A204.1 (cell line): ENCODE measurements around the gene GRIP1.

Experiments used
- FAIRE-seq: peaks from 2 replicates; lab custom pipeline; 2012; peaks lifted over from hg19 to GRCh38; lab: Jason Lieb, UNC

Gene GRIP1

GRCh38 chr12:66678338-66679275, at the start of gene GRIP1:
TSS of gene GRIP1 (minus strand) at chr12:66679076. CDS start at chr12:66678904, 172 bp downstream.
- FAIRE-seq = no peak

GRCh38 chr12:66726556-66726955, 47.7 kb upstream of the GRIP1 start:
- no peak for FAIRE-seq

GRCh38 chr12:66725031-66725430, 46.2 kb upstream of the GRIP1 start:
- no peak for FAIRE-seq

- no peak for FAIRE-seq
Observed at GRCh38 chr12:66724616-66725015, 45.7 kb upstream of the GRIP1 start.

GRCh38 chr12:66724026-66724425, 45.1 kb upstream of the GRIP1 start:
- FAIRE-seq = no peak

GRCh38 chr12:66719862-66720261, 41.0 kb upstream of the GRIP1 start:
- no peak for FAIRE-seq

GRCh38 chr12:66717036-66717673, 38.3 kb upstream of the GRIP1 start:
- peak; percentile 58 for FAIRE-seq

GRCh38 chr12:66716522-66716921, 37.6 kb upstream of the GRIP1 start:
- no peak for FAIRE-seq

- FAIRE-seq = no peak
Observed at GRCh38 chr12:66714709-66715108, 35.8 kb upstream of the GRIP1 start.

- FAIRE-seq = peak; percentile 65
Observed at GRCh38 chr12:66713984-66714383, 35.1 kb upstream of the GRIP1 start.

GRCh38 chr12:66709893-66710292, 31.0 kb upstream of the GRIP1 start:
- FAIRE-seq = no peak

GRCh38 chr12:66709457-66709773, 30.5 kb upstream of the GRIP1 start:
- no peak for FAIRE-seq

GRCh38 chr12:66708704-66709456, 30.0 kb upstream of the GRIP1 start:
- FAIRE-seq = peak; percentile 91

GRCh38 chr12:66707002-66707697, 28.3 kb upstream of the GRIP1 start:
- FAIRE-seq = no peak

- no peak for FAIRE-seq
Observed at GRCh38 chr12:66699738-66700482, 21.0 kb upstream of the GRIP1 start.

- no peak for FAIRE-seq
Observed at GRCh38 chr12:66698558-66698957, 19.7 kb upstream of the GRIP1 start.

GRCh38 chr12:66697404-66697803, 18.5 kb upstream of the GRIP1 start:
- no peak for FAIRE-seq

GRCh38 chr12:66694666-66695613, 16.1 kb upstream of the GRIP1 start:
- no peak for FAIRE-seq

GRCh38 chr12:66693901-66694513, 15.1 kb upstream of the GRIP1 start:
- FAIRE-seq = peak; percentile 27

GRCh38 chr12:66692986-66693385, 14.1 kb upstream of the GRIP1 start:
- no peak for FAIRE-seq
